Measurements from ENCODE around the gene LRRC23. TPM values are rescaled to one million over a fixed set of nuclear protein-coding genes. Genes with fewer than 3 reads are reported as not detected.

Gene LRRC23
- total and polyA plus RNA-seq, 9 of the 15 experiments (the other 6 are each of a cell fraction or from before 2014, with no cell fraction given) = 2.2 to 7.0 (median 3.0) TPM

DNA sequence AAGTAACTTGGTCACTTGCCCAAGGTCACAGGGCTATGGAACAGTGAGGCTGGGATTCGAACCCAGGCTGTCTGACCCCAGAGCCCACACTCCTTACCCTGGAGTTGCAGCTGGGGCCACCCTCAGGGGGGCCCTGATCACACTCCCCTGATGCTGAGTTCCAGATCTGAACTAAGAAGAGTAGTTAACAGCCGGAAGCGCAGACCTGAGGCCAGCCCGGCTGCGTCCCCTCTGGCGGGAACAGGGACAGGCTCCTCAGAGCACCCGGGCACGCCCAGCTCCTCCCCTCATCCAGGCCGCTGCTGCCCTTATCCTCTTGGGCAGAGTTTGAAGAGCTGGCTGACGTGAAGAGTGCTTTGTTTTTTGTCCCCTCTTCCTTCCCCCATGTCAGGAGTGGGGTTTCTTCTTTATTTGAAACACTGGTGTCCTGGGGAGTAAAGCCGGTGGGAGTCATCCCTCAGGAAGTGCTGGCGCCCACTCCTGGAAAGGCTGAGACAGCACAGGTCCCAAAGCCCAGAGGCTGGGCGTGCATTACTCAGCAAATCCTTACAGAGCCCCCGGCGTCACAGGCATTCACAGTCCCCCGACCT lies 57.2 kb downstream of the LRRC23 start (continued):
- TF ChIP-seq, protein P1, sequence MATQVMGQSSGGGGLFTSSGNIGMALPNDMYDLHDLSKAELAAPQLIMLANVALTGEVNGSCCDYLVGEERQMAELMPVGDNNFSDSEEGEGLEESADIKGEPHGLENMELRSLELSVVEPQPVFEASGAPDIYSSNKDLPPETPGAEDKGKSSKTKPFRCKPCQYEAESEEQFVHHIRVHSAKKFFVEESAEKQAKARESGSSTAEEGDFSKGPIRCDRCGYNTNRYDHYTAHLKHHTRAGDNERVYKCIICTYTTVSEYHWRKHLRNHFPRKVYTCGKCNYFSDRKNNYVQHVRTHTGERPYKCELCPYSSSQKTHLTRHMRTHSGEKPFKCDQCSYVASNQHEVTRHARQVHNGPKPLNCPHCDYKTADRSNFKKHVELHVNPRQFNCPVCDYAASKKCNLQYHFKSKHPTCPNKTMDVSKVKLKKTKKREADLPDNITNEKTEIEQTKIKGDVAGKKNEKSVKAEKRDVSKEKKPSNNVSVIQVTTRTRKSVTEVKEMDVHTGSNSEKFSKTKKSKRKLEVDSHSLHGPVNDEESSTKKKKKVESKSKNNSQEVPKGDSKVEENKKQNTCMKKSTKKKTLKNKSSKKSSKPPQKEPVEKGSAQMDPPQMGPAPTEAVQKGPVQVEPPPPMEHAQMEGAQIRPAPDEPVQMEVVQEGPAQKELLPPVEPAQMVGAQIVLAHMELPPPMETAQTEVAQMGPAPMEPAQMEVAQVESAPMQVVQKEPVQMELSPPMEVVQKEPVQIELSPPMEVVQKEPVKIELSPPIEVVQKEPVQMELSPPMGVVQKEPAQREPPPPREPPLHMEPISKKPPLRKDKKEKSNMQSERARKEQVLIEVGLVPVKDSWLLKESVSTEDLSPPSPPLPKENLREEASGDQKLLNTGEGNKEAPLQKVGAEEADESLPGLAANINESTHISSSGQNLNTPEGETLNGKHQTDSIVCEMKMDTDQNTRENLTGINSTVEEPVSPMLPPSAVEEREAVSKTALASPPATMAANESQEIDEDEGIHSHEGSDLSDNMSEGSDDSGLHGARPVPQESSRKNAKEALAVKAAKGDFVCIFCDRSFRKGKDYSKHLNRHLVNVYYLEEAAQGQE (IDR thresholded peaks at IDR 0.05; ENCODE audit: borderline replicate concordance) = peak; percentile 20; the same call in 1 of the 2 replicates
- TF ChIP-seq, protein P1 (CRISPR knock-in tag; IDR thresholded peaks at IDR 0.05; ENCODE audit: low read depth) = no peak
- peak; percentile 23 for TF ChIP-seq KAT2B (IDR thresholded peaks at IDR 0.05; ENCODE audit: low read depth, low read length)
- peak; percentile 90 for TF ChIP-seq ETV1 (tag; conservative IDR thresholded peaks at IDR 0.05; ENCODE audit: low read depth)
- TF ChIP-seq ELF1 (tag; IDR thresholded peaks at IDR 0.05) = peak; percentile 79; the same call in 1 of the 2 replicates
- TF ChIP-seq TSC22D4 (tag; IDR thresholded peaks at IDR 0.05) = no peak
- TF ChIP-seq ZNF316 (IDR thresholded peaks at IDR 0.05) = peak; percentile 96
- TF ChIP-seq SOX6 (IDR thresholded peaks at IDR 0.05) = peak; percentile 31; the same call in 1 of the 2 replicates
- TF ChIP-seq CC2D1A (IDR thresholded peaks at IDR 0.05) = no peak
- no peak for TF ChIP-seq NR2C2 (CRISPR knock-in tag; IDR thresholded peaks at IDR 0.05)
- peak; percentile 56; the same call in 1 of the 2 replicates for TF ChIP-seq NR2C2 (tag; IDR thresholded peaks at IDR 0.05)
- no peak for TF ChIP-seq SIN3B (IDR thresholded peaks at IDR 0.05; ENCODE audit: low read depth)
- TF ChIP-seq ESRRA (IDR thresholded peaks at IDR 0.05; ENCODE audit: borderline replicate concordance, low read depth) = peak; percentile 16; the same call in 1 of the 2 replicates
- peak; percentile 63 for TF ChIP-seq POLR2B (IDR thresholded peaks at IDR 0.05; ENCODE audit: low read depth, partially characterized antibody)
- TF ChIP-seq SRSF3 (IDR thresholded peaks at IDR 0.05; ENCODE audit: insufficient read depth, low read length) = no peak
- TF ChIP-seq, protein P2, sequence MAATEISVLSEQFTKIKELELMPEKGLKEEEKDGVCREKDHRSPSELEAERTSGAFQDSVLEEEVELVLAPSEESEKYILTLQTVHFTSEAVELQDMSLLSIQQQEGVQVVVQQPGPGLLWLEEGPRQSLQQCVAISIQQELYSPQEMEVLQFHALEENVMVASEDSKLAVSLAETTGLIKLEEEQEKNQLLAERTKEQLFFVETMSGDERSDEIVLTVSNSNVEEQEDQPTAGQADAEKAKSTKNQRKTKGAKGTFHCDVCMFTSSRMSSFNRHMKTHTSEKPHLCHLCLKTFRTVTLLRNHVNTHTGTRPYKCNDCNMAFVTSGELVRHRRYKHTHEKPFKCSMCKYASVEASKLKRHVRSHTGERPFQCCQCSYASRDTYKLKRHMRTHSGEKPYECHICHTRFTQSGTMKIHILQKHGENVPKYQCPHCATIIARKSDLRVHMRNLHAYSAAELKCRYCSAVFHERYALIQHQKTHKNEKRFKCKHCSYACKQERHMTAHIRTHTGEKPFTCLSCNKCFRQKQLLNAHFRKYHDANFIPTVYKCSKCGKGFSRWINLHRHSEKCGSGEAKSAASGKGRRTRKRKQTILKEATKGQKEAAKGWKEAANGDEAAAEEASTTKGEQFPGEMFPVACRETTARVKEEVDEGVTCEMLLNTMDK (IDR thresholded peaks at IDR 0.05; ENCODE audit: borderline replicate concordance, insufficient read depth, low read depth, low read length, poor library complexity, severe bottlenecking) = peak; percentile 55
- TF ChIP-seq BRD9 (IDR thresholded peaks at IDR 0.05; ENCODE audit: low read depth, partially characterized antibody) = peak; percentile 48
- no peak for TF ChIP-seq MEF2A (IDR thresholded peaks at IDR 0.05; ENCODE audit: control insufficient read depth, low read depth, low read length)
- 0 out of 2 replicates have a peak, but pooled peaks have one; percentile 6 for TF ChIP-seq CREB1 (IDR thresholded peaks at IDR 0.05)
- TF ChIP-seq CREB1 (CRISPR knock-in tag; IDR thresholded peaks at IDR 0.05) = no peak
